HG03159 (cell line): ENCODE results near the gene ZFP57.
"Not testable (repeated sequence)": the region's sequence is repeated elsewhere in the genome, so short reads cannot be mapped to it uniquely, and the experiment has no call there.

Experiments
- ATAC-seq: cut with Tn5 transposase; IDR thresholded peaks from one replicate; pipeline ENCODE4 v1.9.1; 2021; ENCODE audit warnings: mild to moderate bottlenecking, moderate library complexity; ENCODE audit not compliant: unreplicated experiment

The ZFP57 gene

GRCh38 chr6:29696147-29697125 lies 15.5 kb upstream of the ZFP57 start:
- no peak for ATAC-seq

GRCh38 chr6:29694637-29695036 lies 13.7 kb upstream of the ZFP57 start:
- no peak for ATAC-seq

- no peak for ATAC-seq
These were observed 4.9 kb upstream of the ZFP57 start for GRCh38 chr6:29685718-29686326.

GRCh38 chr6:29681811-29682210 lies 859 bp upstream of the ZFP57 start:
- ATAC-seq, result no peak

GRCh38 chr6:29680416-29680815 lies 536 bp downstream of the ZFP57 start:
- ATAC-seq, result no peak

- no peak for ATAC-seq
These were observed 990 bp downstream of the ZFP57 start for GRCh38 chr6:29679962-29680361.

- no peak for ATAC-seq
These were observed 2.8 kb downstream of the ZFP57 start for GRCh38 chr6:29678114-29678513.

- ATAC-seq, result no peak
These were observed 3.9 kb downstream of the ZFP57 start for GRCh38 chr6:29676981-29677601.

- ATAC-seq, result no peak
These were observed 5.4 kb downstream of the ZFP57 start for GRCh38 chr6:29675561-29675960.

- ATAC-seq, result no peak
These were observed 6.9 kb downstream of the ZFP57 start for GRCh38 chr6:29674008-29674407.

GRCh38 chr6:29673161-29673560 lies 7.8 kb downstream of the ZFP57 start:
- ATAC-seq, result no peak

- not testable (repeated sequence) for ATAC-seq
These were observed 8.8 kb downstream of the ZFP57 start for GRCh38 chr6:29672116-29672515.

GRCh38 chr6:29671026-29671425 lies 9.9 kb downstream of the ZFP57 start:
- ATAC-seq, result no peak

GRCh38 chr6:29667158-29667557 lies 13.8 kb downstream of the ZFP57 start:
- no peak for ATAC-seq

GRCh38 chr6:29666826-29667130 lies 14.2 kb downstream of the ZFP57 start:
- no peak for ATAC-seq

GRCh38 chr6:29665942-29666825 lies 14.8 kb downstream of the ZFP57 start:
- ATAC-seq, result no peak

- no peak for ATAC-seq
These were observed 17.5 kb downstream of the ZFP57 start for GRCh38 chr6:29663300-29664042.

GRCh38 chr6:29661502-29662141 lies 19.3 kb downstream of the ZFP57 start:
- ATAC-seq, result not testable (repeated sequence)

GRCh38 chr6:29661071-29661470 lies 19.9 kb downstream of the ZFP57 start:
- no peak for ATAC-seq

- ATAC-seq, result no peak
These were observed 24.2 kb downstream of the ZFP57 start, which contains the start of gene MOG for GRCh38 chr6:29656798-29657197. TSS of gene MOG (plus strand) at chr6:29657092. CDS start at chr6:29657210, 118 bp downstream.
